GM19455 (cell line): ENCODE results near the gene SLC8B1.

ENCODE experiments used
- ATAC-seq: cut with Tn5 transposase; IDR thresholded peaks from one replicate; pipeline ENCODE4 v1.9.1; 2021; ENCODE audit not compliant: unreplicated experiment

Gene SLC8B1

DNA sequence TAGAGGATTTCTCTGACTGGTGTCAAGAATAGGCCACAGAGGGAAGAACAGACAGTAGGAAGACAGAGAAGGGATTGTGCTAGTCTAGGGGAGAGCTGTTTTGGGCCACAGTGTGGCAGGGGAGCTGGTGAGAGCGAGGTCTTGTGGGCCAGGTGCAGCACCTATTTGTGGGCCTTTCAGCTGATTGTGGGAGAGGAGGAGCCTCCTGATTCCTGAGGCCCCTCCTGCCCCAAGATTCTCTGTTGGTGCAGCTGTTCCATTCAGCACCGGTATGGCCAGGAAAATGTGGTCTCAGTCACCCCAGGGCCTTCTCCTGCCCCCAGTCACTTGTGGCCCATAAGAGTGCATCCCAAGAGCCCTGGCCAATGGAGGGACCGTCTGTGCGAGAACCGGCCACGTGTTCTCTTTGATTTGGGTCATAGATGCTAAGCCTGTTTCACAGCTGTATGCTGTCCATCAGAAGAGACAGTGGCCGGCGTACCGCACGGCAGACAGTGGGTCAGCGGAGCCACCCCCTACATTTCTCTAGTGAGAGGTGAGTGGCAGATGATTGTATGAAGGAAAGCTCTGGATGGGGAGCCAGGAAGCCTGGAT lies 86.0 kb downstream of the SLC8B1 start:
- no peak for ATAC-seq
